ENCODE data around the gene AIG1.

The AIG1 gene

GRCh38 chr6:143329323-143329722 lies 268.6 kb downstream of the AIG1 start:
- no peaks in the 10 kb centered on the region for H3K27me3 ChIP-seq (ENCODE audit: control insufficient read depth, insufficient read depth, low read length)
- H3K9ac ChIP-seq: no peak overlapping the region
- no peak overlapping the region for H3K27ac ChIP-seq
- no peaks in the 10 kb centered on the region for H3K4me1 ChIP-seq
- H3K79me2 ChIP-seq: no peaks in the 10 kb centered on the region
- H2AFZ ChIP-seq: no peak overlapping the region
- H3K9me3 ChIP-seq (ENCODE audit: control insufficient read depth, low read length): no peaks in the 10 kb centered on the region
- no peak overlapping the region for H3K4me2 ChIP-seq (ENCODE audit: low read length)
- H3K36me3 ChIP-seq (ENCODE audit: control insufficient read depth, insufficient read depth, low read length): no peaks in the 10 kb centered on the region
- no peak for TF ChIP-seq CTCF (IDR thresholded peaks at IDR 0.05)
- H3K4me3 ChIP-seq (ENCODE audit: low read depth, low read length): no peak overlapping the region

- Histone ChIP-seq H3K27me3 (ENCODE audit: control insufficient read depth, insufficient read depth, low read length) (no peaks in the 10 kb centered on the region), H3K4me1 (no peaks in the 10 kb centered on the region), H3K36me3 (ENCODE audit: control insufficient read depth, insufficient read depth, low read length) (no peaks in the 10 kb centered on the region), H3K4me2 (ENCODE audit: low read length) (no peak overlapping the region), H3K9ac (no peak overlapping the region), H3K27ac (no peak overlapping the region), H3K9me3 (ENCODE audit: control insufficient read depth, low read length) (no peaks in the 10 kb centered on the region), H2AFZ (no peak overlapping the region), H3K4me3 (ENCODE audit: low read depth, low read length) (no peak overlapping the region), H3K79me2 (no peaks in the 10 kb centered on the region)
- TF ChIP-seq CTCF (IDR thresholded peaks at IDR 0.05): no peak
Measured at GRCh38 chr6:143331362-143331761, 270.7 kb downstream of the AIG1 start.

GRCh38 chr6:143332153-143332845 lies 271.6 kb downstream of the AIG1 start:
- Histone ChIP-seq H2AFZ (no peak overlapping the region), H3K4me1 (no peaks in the 10 kb centered on the region), H3K27me3 (ENCODE audit: control insufficient read depth, insufficient read depth, low read length) (no peaks in the 10 kb centered on the region), H3K4me3 (ENCODE audit: low read depth, low read length) (no peak overlapping the region), H3K9me3 (ENCODE audit: control insufficient read depth, low read length) (no peaks in the 10 kb centered on the region), H3K4me2 (ENCODE audit: low read length) (no peak overlapping the region), H3K79me2 (no peaks in the 10 kb centered on the region), H3K9ac (no peak overlapping the region), H3K36me3 (ENCODE audit: control insufficient read depth, insufficient read depth, low read length) (no peaks in the 10 kb centered on the region), H3K27ac (no peak overlapping the region)
- no peak for TF ChIP-seq CTCF (IDR thresholded peaks at IDR 0.05)

- no peak for TF ChIP-seq CTCF (IDR thresholded peaks at IDR 0.05)
- Histone ChIP-seq H3K9me3 (ENCODE audit: control insufficient read depth, low read length) (no peaks in the 10 kb centered on the region), H2AFZ (no peak overlapping the region), H3K9ac (no peak overlapping the region), H3K27me3 (ENCODE audit: control insufficient read depth, insufficient read depth, low read length) (no peaks in the 10 kb centered on the region), H3K4me1 (no peaks in the 10 kb centered on the region), H3K4me3 (ENCODE audit: low read depth, low read length) (no peak overlapping the region), H3K27ac (no peak overlapping the region), H3K79me2 (no peaks in the 10 kb centered on the region), H3K4me2 (ENCODE audit: low read length) (no peak overlapping the region), H3K36me3 (ENCODE audit: control insufficient read depth, insufficient read depth, low read length) (no peaks in the 10 kb centered on the region)
Measured at GRCh38 chr6:143333081-143333480, 272.4 kb downstream of the AIG1 start.

Measured in parathyroid adenoma (tissue), 2 donors.